Occipital lobe (tissue), 2 donors: Measurements from ENCODE around the gene NEAT1. TPM values are rescaled to one million over a fixed set of nuclear protein-coding genes. Genes with fewer than 3 reads are reported as not detected.

ENCODE experiments used
- DNase-seq: peaks from one replicate; lab custom pipeline; 2025; lab: John Stamatoyannopoulos, UW
- total RNA-seq: library from RNA; depleted of rRNA; stranded (reverse); fragments of >200 nt; gene quantifications from one replicate; pipeline ENCODE4 v1.2.3, GENCODE V29; 2014

The NEAT1 gene
- total RNA-seq, 1 donor from 2014 or later, result 3.6 TPM

- peak; percentile 90 for DNase-seq
Measured at GRCh38 chr11:65421794-65422632, 585 bp upstream of the NEAT1 start.

DNA sequence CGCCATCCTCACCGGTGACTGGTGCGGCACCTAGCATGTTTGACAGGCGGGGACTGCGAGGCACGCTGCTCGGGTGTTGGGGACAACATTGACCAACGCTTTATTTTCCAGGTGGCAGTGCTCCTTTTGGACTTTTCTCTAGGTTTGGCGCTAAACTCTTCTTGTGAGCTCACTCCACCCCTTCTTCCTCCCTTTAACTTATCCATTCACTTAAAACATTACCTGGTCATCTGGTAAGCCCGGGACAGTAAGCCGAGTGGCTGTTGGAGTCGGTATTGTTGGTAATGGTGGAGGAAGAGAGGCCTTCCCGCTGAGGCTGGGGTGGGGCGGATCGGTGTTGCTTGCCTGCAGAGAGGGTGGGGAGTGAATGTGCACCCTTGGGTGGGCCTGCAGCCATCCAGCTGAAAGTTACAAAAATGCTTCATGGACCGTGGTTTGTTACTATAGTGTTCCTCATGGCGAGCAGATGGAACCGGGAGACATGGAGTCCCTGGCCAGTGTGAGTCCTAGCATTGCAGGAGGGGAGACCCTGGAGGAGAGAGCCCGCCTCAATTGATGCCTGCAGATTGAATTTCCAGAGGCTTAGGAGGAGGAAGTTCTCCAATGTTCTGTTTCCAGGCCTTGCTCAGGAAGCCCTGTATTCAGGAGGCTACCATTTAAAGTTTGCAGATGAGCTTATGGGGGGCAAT, 1.1 kb downstream of the NEAT1 start:
- no peak for DNase-seq

DNA sequence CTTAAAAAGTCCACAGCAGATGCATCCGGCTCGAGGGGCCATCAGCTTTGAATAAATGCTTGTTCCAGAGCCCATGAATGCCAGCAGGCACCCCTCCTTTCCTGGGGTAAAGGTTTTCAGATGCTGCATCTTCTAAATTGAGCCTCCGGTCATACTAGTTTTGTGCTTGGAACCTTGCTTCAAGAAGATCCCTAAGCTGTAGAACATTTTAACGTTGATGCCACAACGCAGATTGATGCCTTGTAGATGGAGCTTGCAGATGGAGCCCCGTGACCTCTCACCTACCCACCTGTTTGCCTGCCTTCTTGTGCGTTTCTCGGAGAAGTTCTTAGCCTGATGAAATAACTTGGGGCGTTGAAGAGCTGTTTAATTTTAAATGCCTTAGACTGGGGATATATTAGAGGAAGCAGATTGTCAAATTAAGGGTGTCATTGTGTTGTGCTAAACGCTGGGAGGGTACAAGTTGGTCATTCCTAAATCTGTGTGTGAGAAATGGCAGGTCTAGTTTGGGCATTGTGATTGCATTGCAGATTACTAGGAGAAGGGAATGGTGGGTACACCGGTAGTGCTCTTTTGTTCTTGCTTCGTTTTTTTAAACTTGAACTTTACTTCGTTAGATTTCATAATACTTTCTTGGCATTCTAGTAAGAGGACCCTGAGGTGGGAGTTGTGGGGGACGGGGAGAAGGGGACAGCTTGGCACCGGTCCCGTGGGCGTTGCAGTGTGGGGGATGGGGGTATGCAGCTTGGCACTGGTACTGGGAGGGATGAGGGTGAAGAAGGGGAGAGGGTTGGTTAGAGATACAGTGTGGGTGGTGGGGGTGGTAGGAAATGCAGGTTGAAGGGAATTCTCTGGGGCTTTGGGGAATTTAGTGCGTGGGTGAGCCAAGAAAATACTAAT, 1.9 kb downstream of the NEAT1 start:
- DNase-seq, result no peak

DNA sequence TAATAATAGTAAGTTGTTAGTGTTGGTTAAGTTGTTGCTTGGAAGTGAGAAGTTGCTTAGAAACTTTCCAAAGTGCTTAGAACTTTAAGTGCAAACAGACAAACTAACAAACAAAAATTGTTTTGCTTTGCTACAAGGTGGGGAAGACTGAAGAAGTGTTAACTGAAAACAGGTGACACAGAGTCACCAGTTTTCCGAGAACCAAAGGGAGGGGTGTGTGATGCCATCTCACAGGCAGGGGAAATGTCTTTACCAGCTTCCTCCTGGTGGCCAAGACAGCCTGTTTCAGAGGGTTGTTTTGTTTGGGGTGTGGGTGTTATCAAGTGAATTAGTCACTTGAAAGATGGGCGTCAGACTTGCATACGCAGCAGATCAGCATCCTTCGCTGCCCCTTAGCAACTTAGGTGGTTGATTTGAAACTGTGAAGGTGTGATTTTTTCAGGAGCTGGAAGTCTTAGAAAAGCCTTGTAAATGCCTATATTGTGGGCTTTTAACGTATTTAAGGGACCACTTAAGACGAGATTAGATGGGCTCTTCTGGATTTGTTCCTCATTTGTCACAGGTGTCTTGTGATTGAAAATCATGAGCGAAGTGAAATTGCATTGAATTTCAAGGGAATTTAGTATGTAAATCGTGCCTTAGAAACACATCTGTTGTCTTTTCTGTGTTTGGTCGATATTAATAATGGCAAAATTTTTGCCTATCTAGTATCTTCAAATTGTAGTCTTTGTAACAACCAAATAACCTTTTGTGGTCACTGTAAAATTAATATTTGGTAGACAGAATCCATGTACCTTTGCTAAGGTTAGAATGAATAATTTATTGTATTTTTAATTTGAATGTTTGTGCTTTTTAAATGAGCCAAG, 2.7 kb downstream of the NEAT1 start:
- no peak for DNase-seq

GRCh38 chr11:65425971-65426838, 3.6 kb downstream of the NEAT1 start:
- no peak for DNase-seq

- no peak for DNase-seq
Measured at GRCh38 chr11:65426839-65427690, 4.5 kb downstream of the NEAT1 start.

DNA sequence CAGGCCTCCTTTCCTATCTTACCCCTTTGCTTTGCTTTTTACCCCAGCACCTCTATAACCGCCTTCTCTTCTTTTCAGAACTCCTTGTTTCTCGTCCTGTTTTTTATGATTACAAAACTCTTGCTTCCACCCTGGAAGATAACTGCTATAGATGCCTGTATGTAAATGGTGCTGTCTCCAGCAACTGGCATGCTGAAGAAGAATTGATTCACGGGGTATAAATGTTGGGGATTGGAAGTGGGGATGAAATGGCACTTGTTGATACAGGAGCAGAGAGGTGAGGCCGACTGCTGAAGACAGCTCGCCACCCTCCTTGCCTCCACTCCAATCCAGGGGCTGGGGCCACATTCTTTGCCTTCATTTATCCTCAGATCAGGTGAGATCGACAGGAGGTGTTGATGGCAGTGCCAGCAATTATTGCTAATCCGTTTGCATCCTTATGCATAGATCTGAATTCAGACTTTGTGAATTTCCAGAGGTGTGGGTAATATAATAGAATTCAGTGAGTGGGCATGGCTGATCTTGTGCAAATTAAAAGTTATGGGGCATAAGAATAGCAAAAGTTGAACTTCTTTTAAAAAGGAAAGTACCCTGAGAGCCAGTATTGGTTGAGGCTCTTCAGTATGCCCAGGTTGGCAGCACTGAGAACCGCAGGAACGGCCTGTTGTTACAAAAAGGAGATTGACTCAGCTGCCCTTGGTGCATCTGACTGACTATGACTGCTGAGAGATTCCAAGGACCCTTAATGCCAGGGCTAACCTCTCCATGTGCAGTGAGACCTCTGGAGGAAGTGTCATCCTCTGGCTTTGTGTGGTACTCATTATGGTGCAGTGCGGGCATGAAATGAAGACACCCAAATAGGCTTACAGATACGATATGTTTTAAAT, 5.3 kb downstream of the NEAT1 start:
- DNase-seq, result no peak

DNA sequence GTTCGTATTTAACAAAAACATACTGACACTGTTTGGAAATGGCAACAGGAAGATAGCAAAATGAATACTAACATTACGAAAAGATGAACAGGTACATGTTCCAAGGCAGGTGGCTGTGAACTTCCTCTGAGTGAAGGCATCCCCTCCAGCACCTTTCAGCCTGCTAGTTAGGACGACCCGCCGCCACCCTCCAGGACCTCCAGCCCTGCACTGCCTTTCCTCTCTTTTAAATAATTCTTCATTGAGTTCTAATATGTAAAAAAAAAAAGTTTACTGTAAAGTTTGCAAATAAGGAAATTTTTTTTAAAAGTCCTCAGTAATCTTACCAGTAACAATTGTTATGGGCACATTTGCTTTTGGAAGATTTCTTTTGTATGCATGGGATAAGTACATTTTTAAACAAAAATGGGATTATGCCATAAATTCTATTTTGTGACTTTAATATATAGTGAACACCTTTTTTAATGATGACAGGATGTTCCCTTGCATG, 6.0 kb downstream of the NEAT1 start:
- DNase-seq, result no peak

GRCh38 chr11:65429068-65429681, 6.6 kb downstream of the NEAT1 start:
- DNase-seq, result no peak

DNA sequence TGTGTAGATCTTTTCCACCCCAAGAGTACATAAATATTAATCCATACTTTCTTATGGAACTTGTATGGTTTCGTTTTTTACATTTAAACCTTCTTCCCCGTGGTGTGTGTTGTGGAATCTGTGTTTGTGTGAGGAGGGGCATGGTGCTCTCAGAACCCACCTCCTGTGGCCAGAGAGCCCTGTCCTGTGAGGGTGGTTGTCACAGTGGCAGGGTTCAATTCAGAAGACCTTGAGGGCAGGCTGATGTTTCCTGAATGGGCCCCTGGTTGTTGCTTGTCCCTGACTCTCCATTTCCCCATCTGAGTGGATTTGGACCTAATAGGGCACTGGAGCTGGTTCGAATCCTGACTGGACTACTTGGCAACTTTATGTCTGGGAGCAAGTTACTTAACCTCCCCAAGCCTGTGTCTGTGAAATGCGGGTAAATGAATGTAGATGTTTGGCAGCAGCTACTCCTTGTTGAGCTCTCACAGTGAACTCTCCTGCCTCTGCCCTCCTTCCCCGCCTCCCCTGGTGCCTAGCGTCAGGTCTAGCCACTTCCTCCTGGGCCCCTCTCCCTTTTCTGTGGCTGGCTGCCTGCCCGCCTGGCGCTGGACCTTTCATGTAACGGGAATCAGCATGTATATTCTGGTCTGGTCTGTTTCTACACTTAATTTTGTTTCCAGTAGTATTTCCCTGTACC, 7.3 kb downstream of the NEAT1 start:
- peak; percentile 30 for DNase-seq

DNA sequence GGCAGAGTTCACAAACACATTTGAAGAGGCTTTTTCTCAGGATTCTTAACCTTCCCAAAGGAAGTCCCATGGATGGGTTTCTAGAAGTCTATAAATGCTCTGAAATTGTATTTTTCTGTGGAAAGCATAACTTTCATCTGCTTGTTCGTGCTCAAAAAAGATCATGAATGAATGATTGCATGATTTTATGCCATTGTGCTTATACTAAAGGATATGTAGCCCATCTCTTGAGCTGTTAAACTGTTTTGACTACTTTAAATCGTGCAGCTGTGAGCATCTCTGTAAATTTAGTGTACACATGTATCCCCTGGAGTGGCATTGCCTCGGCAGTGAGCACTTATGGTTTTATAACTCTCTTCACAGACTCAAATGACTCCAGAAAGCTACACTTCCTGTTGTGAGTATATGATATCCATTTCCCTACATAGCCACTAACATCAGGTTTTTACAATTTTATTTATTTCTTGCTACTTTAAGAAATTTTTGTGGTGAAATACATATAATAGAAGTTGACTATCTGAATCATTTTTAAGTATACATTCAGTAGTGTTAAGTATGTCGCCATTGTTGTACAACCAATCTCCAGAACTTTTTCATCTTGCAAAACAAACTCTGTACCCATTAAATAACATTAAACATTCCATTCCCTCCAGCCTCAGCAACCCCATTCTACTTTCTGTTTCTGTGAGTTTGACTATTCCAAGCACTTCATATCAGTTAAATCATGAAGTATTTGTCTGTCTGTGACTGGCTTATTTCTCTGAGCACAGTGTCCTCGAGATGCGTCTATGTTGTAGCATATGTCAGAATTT, 8.0 kb downstream of the NEAT1 start:
- no peak for DNase-seq

DNA sequence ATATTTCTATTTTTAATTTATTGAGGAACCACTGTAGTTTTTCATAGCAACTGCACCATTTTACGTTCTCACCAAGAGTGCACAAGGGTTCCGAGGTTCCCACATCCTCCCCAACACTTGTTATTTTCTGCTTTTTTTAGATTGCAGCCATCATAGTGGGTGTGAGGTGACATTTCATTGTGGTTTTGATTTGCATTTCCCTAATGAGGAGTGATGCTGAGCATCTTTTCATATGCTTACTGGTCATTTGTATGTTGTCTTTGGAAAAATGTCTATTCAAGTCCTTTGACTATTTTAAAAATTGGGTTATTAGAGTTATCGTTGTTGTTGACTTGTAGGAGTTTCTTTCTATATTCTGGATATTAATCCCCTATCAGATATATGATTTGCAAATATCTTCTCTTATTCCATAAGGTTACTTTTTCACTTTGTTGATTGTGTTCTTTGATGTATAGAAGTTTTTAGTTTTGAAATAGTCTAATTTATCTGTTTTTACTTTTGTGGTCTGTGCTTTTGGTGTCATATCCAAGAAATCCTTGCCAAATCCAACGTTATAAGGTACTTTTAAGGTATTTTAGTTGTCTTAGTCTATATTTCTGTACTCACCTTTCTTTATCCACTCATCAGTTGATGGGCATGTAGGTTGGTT, 9.0 kb downstream of the NEAT1 start:
- no peak for DNase-seq

DNA sequence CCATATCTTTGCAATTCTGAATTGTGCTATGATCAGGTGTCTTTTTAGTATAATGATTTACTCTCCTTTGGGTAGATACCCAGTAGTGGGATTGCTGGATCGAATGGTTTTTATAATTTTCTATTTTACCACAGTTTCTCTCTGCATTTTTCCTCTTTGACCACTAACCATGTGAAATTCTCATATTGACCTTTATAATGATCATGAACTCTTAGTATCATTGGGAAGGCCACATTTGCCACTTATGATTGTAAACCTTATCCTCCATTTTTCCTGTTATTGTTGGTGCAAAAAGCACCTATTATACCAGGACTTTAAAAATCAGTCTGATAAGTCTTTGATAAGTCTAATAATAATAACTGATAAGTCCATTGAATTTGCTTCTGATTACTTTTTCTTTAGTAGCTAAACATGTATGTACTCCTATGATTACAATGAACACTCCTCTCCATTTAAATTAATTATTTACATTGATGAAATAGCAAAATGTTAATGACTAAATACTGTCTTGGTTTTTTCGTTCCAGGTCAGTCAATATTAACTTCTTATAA, 9.6 kb downstream of the NEAT1 start:
- DNase-seq, result no peak

DNA sequence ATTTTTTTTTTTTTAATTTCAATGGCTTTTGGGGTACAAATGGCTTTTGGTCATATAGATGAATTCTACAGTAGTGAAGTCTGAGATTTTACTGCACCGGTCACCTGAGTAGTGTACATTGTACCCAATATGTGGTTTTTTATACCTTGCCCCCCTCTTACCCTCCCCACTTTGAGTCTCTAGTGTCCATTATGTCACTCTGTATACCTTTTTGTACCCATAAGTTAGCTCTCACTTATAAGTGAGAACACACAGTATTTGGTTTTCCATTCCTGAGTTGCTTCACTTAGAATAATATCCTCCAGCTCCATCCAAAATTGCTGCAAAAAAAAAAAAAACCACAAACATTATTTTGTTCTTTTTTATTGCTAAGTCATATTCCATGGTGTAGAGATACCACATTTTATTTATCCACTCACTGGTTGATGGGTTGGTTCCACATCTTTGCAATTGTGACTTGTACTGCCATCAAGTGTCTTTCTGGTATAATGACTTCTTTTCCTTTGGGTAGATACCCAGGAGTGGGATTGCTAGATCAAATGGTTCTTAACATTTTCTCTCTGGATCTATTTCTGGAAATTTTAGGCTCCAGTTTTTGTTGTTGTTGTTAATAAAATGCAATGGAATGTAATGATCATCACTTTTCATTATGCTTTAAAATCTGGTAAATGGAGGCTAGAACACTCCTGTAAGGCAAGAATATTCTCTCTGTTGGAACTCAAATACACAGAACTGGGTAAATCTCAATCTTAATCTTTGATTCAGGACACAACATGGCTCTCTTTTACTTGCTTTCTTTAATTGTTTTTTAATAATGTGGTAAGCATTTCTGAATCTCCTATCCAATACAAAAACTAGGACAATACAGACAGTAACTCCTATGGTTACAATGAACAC, 10.3 kb downstream of the NEAT1 start:
- no peak for DNase-seq
